GM23248 (cell line): ENCODE data around the gene LRRTM2.

ENCODE experiments used
- EZH2 ChIP-seq: fragments of 200-600 bp; sonication (generic); IDR thresholded peaks from 2 replicates; pipeline ENCODE4 v1.6.1; 2018; ENCODE audit warnings: antibody characterized with exemption, mild to moderate bottlenecking; ENCODE audit not compliant: insufficient read depth, poor library complexity, severe bottlenecking
- EZH2phosphoT487 ChIP-seq: fragments of 200-600 bp; sonication (generic); IDR thresholded peaks from 2 replicates; pipeline ENCODE4 v1.6.1; 2018; ENCODE audit warnings: antibody characterized with exemption, moderate library complexity, mild to moderate bottlenecking, low read depth; ENCODE audit not compliant: insufficient read depth

- TF ChIP-seq EZH2 (no peak), EZH2phosphoT487 (no peak)
Observed at GRCh38 chr5:138869038-138869437, 6.1 kb downstream of the LRRTM2 start.
